ENCODE measurements around the gene KCNMA1.

KCNMA1 gene

DNA sequence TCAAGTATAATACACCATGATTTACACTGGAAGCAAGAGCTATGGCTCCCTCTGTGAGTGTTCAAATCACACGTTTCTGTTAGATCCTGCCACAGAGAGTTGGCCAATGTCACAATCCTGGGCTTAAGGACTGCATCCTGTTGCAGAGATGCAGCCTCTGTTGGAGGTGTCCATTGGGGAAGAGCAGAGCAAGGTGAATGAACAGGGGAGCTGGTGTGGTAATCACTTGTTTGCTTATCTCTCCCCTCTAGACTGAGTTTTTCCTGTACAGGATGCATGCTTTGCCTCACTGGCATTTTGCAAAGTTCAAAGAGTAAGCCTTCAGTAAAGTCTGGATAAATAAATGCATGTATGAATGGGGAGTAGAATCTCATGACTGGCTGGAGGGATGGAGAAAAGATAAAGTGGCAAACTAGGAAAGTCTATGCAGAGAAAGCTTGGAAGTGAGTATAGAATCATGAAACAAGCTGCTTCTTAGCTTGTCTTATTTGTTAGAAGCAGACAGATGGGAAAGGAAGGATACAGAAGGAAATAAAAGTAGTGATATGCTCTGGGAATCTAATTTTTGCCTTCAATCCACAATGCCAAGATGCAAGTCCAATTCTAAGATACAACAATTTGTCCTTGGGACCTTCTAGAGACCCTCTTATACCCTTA, 605.9 kb downstream of the KCNMA1 start:
- DNase-seq = no peak
- Mint-ChIP-seq H3K4me1 (no peaks in the 10 kb centered on the region), H3K4me3 (no peak overlapping the region), H3K36me3 (ENCODE audit: low read depth) (no peaks in the 10 kb centered on the region), H3K27me3 (peaks cover 2% of the 10 kb centered on the region), H3K9me3 (no peaks in the 10 kb centered on the region), H3K27ac (no peak overlapping the region)
- no peak for ATAC-seq

DNA sequence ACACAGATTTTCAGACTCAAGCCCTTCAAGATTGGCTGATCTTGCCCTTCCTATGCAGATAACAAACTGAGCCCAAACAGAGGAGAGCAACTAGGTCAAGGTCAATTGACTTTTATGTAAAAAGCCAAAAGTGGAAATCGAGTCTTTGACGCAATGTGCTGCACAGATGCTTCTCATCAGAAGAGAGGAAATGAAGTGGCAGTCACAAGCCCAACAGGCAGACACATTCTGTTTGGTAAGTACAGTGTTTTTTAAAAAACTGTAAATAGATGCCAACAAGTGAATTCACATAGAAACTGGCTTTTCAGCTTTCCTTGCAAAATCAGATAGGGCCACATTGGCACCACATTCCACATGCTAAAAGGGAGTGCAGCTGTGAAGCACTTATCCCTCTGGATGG, 606.6 kb downstream of the KCNMA1 start:
- Mint-ChIP-seq H3K27me3 (peaks cover 2% of the 10 kb centered on the region), H3K4me1 (no peaks in the 10 kb centered on the region), H3K4me3 (no peak overlapping the region), H3K9me3 (no peaks in the 10 kb centered on the region), H3K27ac (no peak overlapping the region), H3K36me3 (ENCODE audit: low read depth) (no peaks in the 10 kb centered on the region)
- ATAC-seq = no peak
- no peak for DNase-seq

DNA sequence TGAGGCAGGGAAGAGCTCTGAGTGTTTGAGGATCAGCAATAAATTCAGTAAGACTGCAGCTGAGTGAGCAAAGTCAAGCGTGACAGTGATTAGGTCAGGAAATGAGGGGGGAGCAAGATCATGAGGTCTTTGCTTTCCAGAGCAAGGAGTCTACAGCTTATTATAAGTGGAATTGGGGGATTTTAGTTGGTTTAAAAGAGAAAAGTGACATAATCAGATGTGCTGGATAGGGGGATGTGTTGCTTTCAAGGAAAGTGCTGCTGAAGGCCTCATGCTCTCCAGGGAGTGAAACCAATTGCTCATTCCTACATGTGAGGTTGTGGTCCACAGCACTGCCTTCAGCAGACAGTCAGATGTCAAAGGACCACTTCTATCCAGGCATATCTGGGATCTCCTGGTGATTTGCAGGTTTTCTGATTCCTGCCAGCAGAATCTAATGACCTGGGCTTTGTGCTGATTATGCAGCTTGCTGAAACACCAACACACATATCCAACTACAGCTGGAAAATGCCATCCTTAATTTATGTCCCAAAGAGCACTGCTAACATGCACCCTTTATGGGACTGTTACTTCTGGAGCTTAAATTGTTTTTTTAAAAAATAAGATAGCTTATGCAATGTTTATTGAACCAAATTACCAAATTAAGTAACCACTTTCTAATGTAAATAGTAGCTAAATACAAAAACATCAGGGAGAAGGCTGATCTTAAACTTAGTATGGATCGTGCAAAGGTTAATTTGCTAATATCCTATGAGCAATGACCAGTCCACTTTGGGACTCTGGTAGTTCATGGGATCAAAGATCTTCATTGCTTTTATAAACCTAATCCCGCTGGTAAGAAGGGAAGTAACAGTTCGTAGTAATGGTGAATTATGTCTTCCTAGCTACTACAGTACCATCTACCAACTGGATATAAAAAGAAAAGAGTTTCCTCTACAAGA, 607.6 kb downstream of the KCNMA1 start:
- H3K9me3 Mint-ChIP-seq = no peaks in the 10 kb centered on the region
- DNase-seq (no peak), ATAC-seq (no peak)
- no peak overlapping the region for H3K4me3 Mint-ChIP-seq
- no peaks in the 10 kb centered on the region for H3K4me1 Mint-ChIP-seq
- H3K27ac Mint-ChIP-seq = no peak overlapping the region
- H3K36me3 Mint-ChIP-seq (ENCODE audit: low read depth) = no peaks in the 10 kb centered on the region
- H3K27me3 Mint-ChIP-seq = peaks cover 2% of the 10 kb centered on the region

DNA sequence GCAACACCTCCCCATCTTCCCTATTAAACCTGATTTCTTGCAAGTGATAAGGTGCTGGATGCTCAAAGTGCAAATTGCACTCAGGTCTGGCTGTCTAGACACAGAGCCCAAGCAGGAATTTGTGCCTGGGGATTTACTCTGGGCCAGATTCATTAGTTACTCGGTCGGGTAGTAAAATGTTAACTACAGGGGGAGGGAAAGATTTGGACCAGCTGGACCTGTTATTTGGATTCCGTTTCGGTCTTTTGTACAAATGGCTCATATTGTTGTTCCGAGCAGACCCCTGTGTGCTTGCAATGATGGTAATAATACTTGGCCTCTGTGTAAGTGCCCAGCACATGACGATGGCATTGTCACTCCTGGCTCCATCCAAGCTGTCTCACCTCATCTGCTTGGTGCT, 609.6 kb downstream of the KCNMA1 start:
- Mint-ChIP-seq H3K27ac (no peak overlapping the region), H3K4me3 (no peak overlapping the region), H3K36me3 (ENCODE audit: low read depth) (no peaks in the 10 kb centered on the region), H3K9me3 (no peaks in the 10 kb centered on the region), H3K4me1 (no peaks in the 10 kb centered on the region), H3K27me3 (no peaks in the 10 kb centered on the region)
- ATAC-seq (no peak), DNase-seq (no peak)

DNA sequence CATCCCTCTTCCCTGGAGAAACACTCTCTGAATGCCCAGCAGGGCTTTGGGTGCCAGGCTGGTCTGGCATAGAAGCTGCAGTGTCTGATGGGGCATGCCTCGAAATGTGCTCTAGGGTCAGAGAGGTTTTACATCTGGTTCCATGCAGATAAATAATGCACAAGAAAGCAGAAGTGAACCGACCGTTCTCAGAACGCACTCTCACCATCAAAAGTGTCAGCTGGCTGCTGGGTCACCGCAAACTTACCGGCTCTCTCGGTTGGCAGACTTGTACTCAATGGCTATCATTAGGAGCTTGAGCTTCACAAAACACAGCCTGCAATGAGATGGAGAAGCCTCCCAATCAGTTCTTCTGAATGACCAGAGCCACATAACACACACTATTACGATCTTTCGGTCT, 610.0 kb downstream of the KCNMA1 start:
- no peak for DNase-seq
- ATAC-seq = no peak
- Mint-ChIP-seq H3K4me3 (no peak overlapping the region), H3K27me3 (no peaks in the 10 kb centered on the region), H3K9me3 (no peaks in the 10 kb centered on the region), H3K27ac (no peak overlapping the region), H3K4me1 (no peaks in the 10 kb centered on the region), H3K36me3 (ENCODE audit: low read depth) (no peaks in the 10 kb centered on the region)

DNA sequence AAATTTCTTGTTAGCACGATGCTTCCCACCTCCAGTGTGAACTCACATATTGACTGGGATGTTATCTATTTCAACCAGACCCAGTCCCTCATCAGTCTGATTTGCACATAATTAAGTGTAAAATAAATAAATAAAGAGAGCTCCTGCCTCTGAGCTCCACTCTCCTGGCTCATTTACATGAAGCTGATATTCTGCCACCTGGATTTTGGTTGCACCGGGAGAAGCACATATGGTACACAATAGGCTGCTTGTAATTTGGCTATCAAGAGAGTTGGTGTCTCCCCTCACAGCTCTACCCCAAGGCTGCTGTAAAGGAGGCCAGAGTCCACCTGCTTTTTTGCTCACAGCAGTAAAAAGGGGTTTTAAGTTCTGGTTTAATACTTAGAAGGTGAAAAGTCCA, 610.5 kb downstream of the KCNMA1 start:
- no peaks in the 10 kb centered on the region for H3K36me3 Mint-ChIP-seq (ENCODE audit: low read depth)
- no peaks in the 10 kb centered on the region for H3K9me3 Mint-ChIP-seq
- H3K4me1 Mint-ChIP-seq = no peaks in the 10 kb centered on the region
- H3K27me3 Mint-ChIP-seq = no peaks in the 10 kb centered on the region
- H3K27ac Mint-ChIP-seq = no peak overlapping the region
- no peak overlapping the region for H3K4me3 Mint-ChIP-seq
- ATAC-seq = no peak
- no peak for DNase-seq

DNA sequence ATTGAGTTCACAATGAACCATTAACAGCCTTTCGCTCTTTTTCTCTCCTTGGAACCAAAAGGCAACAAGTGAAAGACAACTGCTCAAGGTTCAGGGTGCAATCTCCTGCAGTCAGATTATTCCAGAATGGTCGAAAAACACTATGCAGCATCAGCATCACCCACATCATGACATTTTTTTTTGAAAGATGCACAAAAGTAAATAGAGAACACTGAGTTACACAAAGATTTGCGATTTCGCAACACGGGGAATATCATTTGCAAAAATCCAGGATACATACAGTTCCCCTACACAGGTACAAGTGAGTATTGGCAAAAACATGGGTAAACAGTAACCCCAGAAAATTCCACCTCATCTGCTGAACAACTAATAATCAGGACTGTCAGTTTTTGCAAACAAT, 611.5 kb downstream of the KCNMA1 start:
- DNase-seq = no peak
- H3K27ac Mint-ChIP-seq = no peak overlapping the region
- no peak for ATAC-seq
- no peaks in the 10 kb centered on the region for H3K36me3 Mint-ChIP-seq (ENCODE audit: low read depth)
- H3K9me3 Mint-ChIP-seq = no peaks in the 10 kb centered on the region
- no peaks in the 10 kb centered on the region for H3K27me3 Mint-ChIP-seq
- no peaks in the 10 kb centered on the region for H3K4me1 Mint-ChIP-seq
- no peak overlapping the region for H3K4me3 Mint-ChIP-seq

DNA sequence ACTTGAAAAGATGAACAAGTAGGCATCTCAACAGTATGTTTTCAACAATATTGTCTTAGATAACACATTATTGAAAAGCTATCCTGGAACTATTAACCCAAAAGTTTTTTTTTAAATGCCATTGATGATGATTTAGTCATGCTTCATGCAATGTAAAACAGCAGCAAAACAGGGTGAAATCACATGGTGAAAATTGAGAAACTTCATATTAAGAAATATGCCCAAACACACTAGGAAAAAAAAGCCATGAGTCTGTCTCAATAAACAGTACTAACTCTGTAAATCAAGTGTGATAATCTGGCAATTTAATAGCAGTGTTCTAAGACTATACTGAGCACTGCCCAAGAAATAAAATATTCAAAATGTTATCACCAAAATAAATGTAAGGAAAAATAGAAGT, 613.1 kb downstream of the KCNMA1 start:
- H3K36me3 Mint-ChIP-seq (ENCODE audit: low read depth) = no peaks in the 10 kb centered on the region
- H3K27me3 Mint-ChIP-seq = no peaks in the 10 kb centered on the region
- H3K4me1 Mint-ChIP-seq = no peaks in the 10 kb centered on the region
- DNase-seq = no peak
- no peak overlapping the region for H3K4me3 Mint-ChIP-seq
- ATAC-seq = no peak
- no peaks in the 10 kb centered on the region for H3K9me3 Mint-ChIP-seq
- no peak overlapping the region for H3K27ac Mint-ChIP-seq

DNA sequence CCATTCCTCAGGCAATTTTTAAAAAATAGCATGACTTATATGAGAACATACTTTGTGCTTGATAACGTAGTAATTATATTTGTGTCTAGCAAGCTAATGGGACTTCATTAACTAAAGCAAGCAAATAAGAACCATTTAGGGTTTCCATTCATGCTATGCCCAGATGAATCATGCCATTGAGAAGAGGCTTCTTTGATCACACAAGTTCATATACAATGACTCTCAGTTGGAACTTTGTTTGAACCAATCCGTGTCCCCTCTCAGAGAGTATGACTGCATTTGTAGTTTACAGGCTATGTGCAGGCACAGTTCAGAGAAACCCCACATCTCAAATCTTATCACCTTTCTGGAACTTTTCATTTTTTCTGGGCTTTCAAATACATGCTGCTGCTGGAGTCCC, 614.2 kb downstream of the KCNMA1 start:
- DNase-seq (no peak), ATAC-seq (no peak)
- Mint-ChIP-seq H3K9me3 (no peaks in the 10 kb centered on the region), H3K4me1 (no peaks in the 10 kb centered on the region), H3K4me3 (no peak overlapping the region), H3K27me3 (no peaks in the 10 kb centered on the region), H3K27ac (no peak overlapping the region), H3K36me3 (ENCODE audit: low read depth) (no peaks in the 10 kb centered on the region)

DNA sequence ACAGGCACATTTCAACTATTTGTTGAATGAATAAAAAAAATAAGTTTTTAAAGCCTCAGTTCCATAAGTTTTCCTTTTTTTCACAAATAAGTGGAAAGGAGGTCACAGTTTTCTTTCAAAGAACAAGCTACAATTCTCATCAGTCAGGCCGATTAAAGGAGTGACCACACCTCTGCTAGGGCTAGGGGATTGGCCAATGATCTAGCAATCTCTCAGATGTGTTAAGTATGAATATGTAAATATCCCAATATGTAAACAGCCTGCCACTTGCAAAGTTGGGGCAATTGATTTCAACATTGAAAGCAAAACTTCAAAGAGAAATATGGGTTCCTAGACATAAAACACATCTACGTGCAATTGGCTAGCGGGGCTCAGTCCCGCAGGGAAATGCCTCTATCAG, 614.9 kb downstream of the KCNMA1 start:
- H3K36me3 Mint-ChIP-seq (ENCODE audit: low read depth) = no peaks in the 10 kb centered on the region
- ATAC-seq = no peak
- H3K27ac Mint-ChIP-seq = no peak overlapping the region
- H3K27me3 Mint-ChIP-seq = no peaks in the 10 kb centered on the region
- H3K9me3 Mint-ChIP-seq = no peaks in the 10 kb centered on the region
- H3K4me1 Mint-ChIP-seq = no peaks in the 10 kb centered on the region
- no peak overlapping the region for H3K4me3 Mint-ChIP-seq
- no peak for DNase-seq

DNA sequence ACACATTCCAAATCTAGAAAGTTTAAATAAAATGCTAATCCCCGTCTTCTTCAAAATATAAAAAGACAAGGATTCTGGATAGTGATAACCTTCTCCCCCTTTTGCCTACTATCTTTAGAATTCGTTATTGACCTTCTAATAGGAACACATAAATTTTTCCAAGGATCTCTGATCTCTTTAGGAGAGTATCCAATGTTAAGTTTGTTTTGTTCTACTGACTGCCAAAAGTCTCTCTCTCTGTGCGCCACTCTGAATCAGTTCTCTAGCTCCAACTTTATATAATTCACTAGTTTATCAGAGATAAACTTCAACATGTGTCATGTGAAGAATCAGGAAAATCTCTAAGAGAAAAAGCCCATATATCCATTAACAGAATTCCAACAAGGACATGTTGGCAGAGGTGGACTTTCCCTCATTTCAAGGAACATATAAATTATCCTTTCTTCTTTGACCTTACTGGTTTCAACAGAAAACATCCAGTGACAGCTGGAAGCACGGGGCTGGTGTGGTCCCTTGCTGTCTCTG, 615.6 kb downstream of the KCNMA1 start:
- no peak for ATAC-seq
- Mint-ChIP-seq H3K27me3 (no peaks in the 10 kb centered on the region), H3K4me3 (no peak overlapping the region), H3K4me1 (no peaks in the 10 kb centered on the region), H3K27ac (no peak overlapping the region), H3K36me3 (ENCODE audit: low read depth) (no peaks in the 10 kb centered on the region), H3K9me3 (no peaks in the 10 kb centered on the region)
- no peak for DNase-seq

DNA sequence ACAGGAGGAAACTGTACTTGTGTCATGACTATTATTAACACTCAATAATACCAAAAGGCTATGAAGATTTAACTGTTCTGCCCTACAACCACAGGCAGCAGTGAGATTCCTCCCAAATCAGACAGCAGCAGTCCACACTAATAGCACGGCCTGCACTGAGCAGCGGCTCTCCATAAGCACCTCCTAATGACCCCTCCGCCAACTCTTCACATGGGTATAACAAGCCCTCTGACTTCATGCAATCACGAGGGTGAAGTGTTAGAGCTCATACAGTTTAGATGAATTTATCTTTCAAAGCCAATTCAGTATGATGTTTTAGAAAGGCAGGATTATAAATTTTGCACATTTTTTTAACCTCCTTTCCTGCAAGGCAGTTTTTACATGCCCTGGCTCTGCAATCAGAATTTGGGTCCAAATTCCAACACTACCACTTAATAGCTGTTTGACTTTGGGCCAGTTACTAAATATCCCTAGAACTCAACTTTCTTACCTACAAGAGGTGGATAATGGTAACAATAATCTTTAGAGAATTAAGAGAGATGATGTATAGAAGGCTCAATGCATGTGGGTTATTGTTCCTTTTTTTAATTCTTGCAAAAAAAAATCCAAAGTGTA, 617.1 kb downstream of the KCNMA1 start:
- H3K27ac Mint-ChIP-seq = no peak overlapping the region
- no peaks in the 10 kb centered on the region for H3K9me3 Mint-ChIP-seq

DNA sequence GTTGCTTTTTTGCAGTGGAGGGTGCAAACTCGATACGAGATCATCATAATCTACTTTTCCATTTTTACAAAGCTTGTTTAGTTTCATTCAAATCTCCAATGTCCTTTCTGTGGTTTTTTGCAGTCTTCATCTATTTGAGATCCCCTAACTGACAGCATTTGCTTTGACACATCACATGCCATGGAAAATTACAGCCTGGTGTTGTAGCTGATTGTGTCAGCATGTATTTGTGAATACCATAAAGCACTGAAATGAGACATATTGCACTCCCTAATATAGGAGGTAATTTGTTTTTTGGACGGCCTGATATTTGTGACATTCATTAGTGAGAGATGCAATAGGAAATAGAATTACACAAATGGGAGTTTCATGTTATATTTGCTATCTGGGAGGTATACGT, 620.8 kb downstream of the KCNMA1 start:
- DNase-seq (no peak), ATAC-seq (no peak)
- no peaks in the 10 kb centered on the region for H3K27me3 Mint-ChIP-seq
- no peaks in the 10 kb centered on the region for H3K4me1 Mint-ChIP-seq
- no peak overlapping the region for H3K27ac Mint-ChIP-seq
- no peaks in the 10 kb centered on the region for H3K36me3 Mint-ChIP-seq (ENCODE audit: low read depth)
- H3K9me3 Mint-ChIP-seq = no peaks in the 10 kb centered on the region
- H3K4me3 Mint-ChIP-seq = no peak overlapping the region

More for the DNA sequence above, 617.1 kb downstream of the KCNMA1 start:
- ATAC-seq (no peak), DNase-seq (no peak)
- H3K4me1 Mint-ChIP-seq = no peaks in the 10 kb centered on the region
- H3K36me3 Mint-ChIP-seq (ENCODE audit: low read depth) = no peaks in the 10 kb centered on the region
- H3K27me3 Mint-ChIP-seq = no peaks in the 10 kb centered on the region
- H3K4me3 Mint-ChIP-seq = no peak overlapping the region

DNA sequence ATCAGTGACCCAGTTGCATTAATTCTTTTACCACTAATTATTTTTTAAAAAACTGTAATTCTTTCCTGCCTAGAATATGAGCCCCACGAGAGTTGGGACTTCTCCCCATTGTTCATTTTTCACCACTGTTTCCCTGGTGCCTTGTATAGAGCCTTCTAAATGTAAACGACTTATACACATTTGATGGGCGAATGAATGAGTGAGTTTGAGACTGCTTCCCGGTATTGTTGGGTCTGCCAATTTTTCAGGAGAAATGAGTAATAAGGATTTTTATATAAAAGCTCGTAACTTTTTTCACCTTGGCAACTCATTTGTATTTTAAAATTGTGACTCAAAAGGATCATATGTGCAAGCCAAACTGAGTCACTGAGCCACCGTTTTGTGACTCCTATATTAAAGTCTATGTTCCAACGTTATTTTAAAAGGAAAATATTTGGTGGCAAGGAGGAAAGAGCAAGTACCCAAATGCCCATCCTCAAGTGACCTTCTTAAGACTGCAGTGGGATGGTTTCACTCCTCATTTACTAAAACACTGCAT, 621.3 kb downstream of the KCNMA1 start:
- Mint-ChIP-seq H3K36me3 (ENCODE audit: low read depth) (no peaks in the 10 kb centered on the region), H3K9me3 (no peaks in the 10 kb centered on the region), H3K4me3 (no peak overlapping the region), H3K4me1 (no peaks in the 10 kb centered on the region), H3K27me3 (no peaks in the 10 kb centered on the region), H3K27ac (no peak overlapping the region)
- ATAC-seq (no peak), DNase-seq (no peak)

DNA sequence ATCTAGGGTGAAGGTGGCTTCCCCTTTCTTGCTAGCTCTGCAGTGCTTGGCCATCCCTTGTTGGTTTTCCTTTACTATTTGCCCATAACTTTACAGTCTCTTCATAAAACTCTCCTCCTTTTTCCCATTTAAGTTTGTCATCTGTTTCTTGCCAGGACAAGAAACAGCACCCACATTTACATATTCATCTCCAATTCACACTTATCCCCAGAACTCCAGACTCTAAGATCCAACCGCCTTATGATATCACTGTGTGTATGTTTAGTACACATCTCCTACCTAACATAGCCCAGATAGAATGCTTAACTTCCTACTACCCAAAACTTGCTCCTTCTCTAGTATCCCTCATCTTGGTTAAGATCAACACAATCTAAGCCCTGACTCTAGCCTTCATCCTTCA, 622.2 kb downstream of the KCNMA1 start:
- H3K4me1 Mint-ChIP-seq = no peaks in the 10 kb centered on the region
- H3K9me3 Mint-ChIP-seq = no peaks in the 10 kb centered on the region
- no peak for DNase-seq
- no peaks in the 10 kb centered on the region for H3K36me3 Mint-ChIP-seq (ENCODE audit: low read depth)
- H3K27ac Mint-ChIP-seq = no peak overlapping the region
- H3K27me3 Mint-ChIP-seq = no peaks in the 10 kb centered on the region
- H3K4me3 Mint-ChIP-seq = no peak overlapping the region
- no peak for ATAC-seq
